WTC11 (cell line): ENCODE measurements around the gene NEB. TPM values are rescaled to one million over a fixed set of nuclear protein-coding genes. Genes with fewer than 3 reads are reported as not detected.

Experiments
- ATAC-seq: fragments of 200-7000 bp; cut with Tn5 transposase; 2 replicates; pipeline ENCODE4 v1.10.0; 2021; ENCODE audit warnings: mild to moderate bottlenecking, moderate library complexity
- CTCF ChIA-PET: fragments of 300-600 bp; sonication (Branson Sonifier 250); formaldehyde crosslinking; loops from one replicate; lab custom pipeline; 2021; ENCODE audit warnings: antibody characterized with exemption; lab: Charles Lee
- POLR2A ChIA-PET: fragments of 350-600 bp; sonication (Branson Sonifier 250); formaldehyde crosslinking; loops from one replicate; lab custom pipeline; 2021; ENCODE audit warnings: antibody characterized with exemption; lab: Charles Lee
- DNase-seq: peaks from one replicate; pipeline ENCODE4 v3.0.0; 2021; ENCODE audit warnings: low spot score
- H3K27ac Mint-ChIP-seq: 2 replicates; pipeline ENCODE4 v1.8.0; 2021; ENCODE audit warnings: mixed read lengths
- H3K27me3 Mint-ChIP-seq: 2 replicates; pipeline ENCODE4 v1.8.0; 2021; ENCODE audit warnings: low read depth, mild to moderate bottlenecking, moderate library complexity, mixed read lengths
- H3K36me3 Mint-ChIP-seq: 2 replicates; pipeline ENCODE4 v1.8.0; 2021; ENCODE audit warnings: mixed read lengths
- H3K4me1 Mint-ChIP-seq: 2 replicates; pipeline ENCODE4 v1.8.0; 2022; ENCODE audit warnings: mixed read lengths
- H3K4me3 Mint-ChIP-seq: 2 replicates; pipeline ENCODE4 v1.8.0; 2021; ENCODE audit warnings: mild to moderate bottlenecking, moderate library complexity, mixed read lengths
- H3K9me3 Mint-ChIP-seq: 2 replicates; pipeline ENCODE4 v1.8.0; 2021; ENCODE audit warnings: mixed read lengths
- EMX1 ChIP-seq: fragments of 250-450 bp; sonication (Bioruptor Pico); IDR thresholded peaks from 2 replicates; pipeline ENCODE4 v1.8.0; 2021; ENCODE audit warnings: mild to moderate bottlenecking
- ETV6 ChIP-seq: sonication (generic); formaldehyde crosslinking; IDR thresholded peaks from 2 replicates; pipeline ENCODE4 v1.8.1; 2022; ENCODE audit warnings: mild to moderate bottlenecking, missing genetic modification reagents
- FOXK1 ChIP-seq: sonication (generic); formaldehyde crosslinking; IDR thresholded peaks from 2 replicates; pipeline ENCODE4 v1.8.0; 2022; ENCODE audit warnings: mild to moderate bottlenecking, moderate library complexity, missing genetic modification reagents
- NR1H2 ChIP-seq: sonication (generic); formaldehyde crosslinking; IDR thresholded peaks from 2 replicates; pipeline ENCODE4 v1.9.0; 2021; ENCODE audit warnings: mild to moderate bottlenecking, moderate library complexity, missing genetic modification reagents
- NR2C2 ChIP-seq: sonication (generic); formaldehyde crosslinking; IDR thresholded peaks from 2 replicates; pipeline ENCODE4 v1.8.0; 2022; ENCODE audit warnings: mild to moderate bottlenecking, missing genetic modification reagents
- NR3C1 ChIP-seq: sonication (generic); formaldehyde crosslinking; conservative IDR thresholded peaks from 2 replicates; pipeline ENCODE4 v1.8.1; 2023; ENCODE audit warnings: low read depth, mild to moderate bottlenecking, missing genetic modification reagents
- RELA ChIP-seq: sonication (generic); formaldehyde crosslinking; IDR thresholded peaks from 2 replicates; pipeline ENCODE4 v1.8.1; 2022; ENCODE audit warnings: missing genetic modification reagents, mild to moderate bottlenecking, borderline replicate concordance
- SOX15 ChIP-seq: fragments of 250-450 bp; sonication (Bioruptor Pico); IDR thresholded peaks from 2 replicates; pipeline ENCODE4 v1.9.0; 2021; ENCODE audit warnings: mild to moderate bottlenecking
- TP53 ChIP-seq: sonication (generic); formaldehyde crosslinking; IDR thresholded peaks from 2 replicates; pipeline ENCODE4 v1.8.1; 2023; ENCODE audit warnings: mild to moderate bottlenecking, missing genetic modification reagents
- ZNF219 ChIP-seq: sonication (generic); formaldehyde crosslinking; IDR thresholded peaks from 2 replicates; pipeline ENCODE4 v1.8.0; 2023; ENCODE audit warnings: missing genetic modification reagents, mild to moderate bottlenecking, borderline replicate concordance
- ZNF671 ChIP-seq: fragments of 250-450 bp; sonication (Bioruptor Pico); IDR thresholded peaks from 2 replicates; pipeline ENCODE4 v1.8.0; 2021; ENCODE audit warnings: mild to moderate bottlenecking
- total RNA-seq: library from RNA; stranded (reverse); gene quantifications from 3 replicates; pipeline ENCODE4 v1.2.3, GENCODE V29; 2021
- TF ChIP-seq, protein P1 (sequence below): fragments of 250-450 bp; sonication (Bioruptor Pico); conservative IDR thresholded peaks from 2 replicates; pipeline ENCODE4 v1.9.0; 2021; ENCODE audit warnings: mild to moderate bottlenecking
- TF ChIP-seq, protein P2 (sequence below): sonication (generic); formaldehyde crosslinking; IDR thresholded peaks from 2 replicates; pipeline ENCODE4 v1.8.1; 2023; ENCODE audit warnings: mild to moderate bottlenecking, moderate library complexity, missing genetic modification reagents
- TF ChIP-seq, protein P3 (sequence below): sonication (generic); formaldehyde crosslinking; IDR thresholded peaks from 2 replicates; pipeline ENCODE4 v1.8.0; 2022; ENCODE audit warnings: missing genetic modification reagents
- TF ChIP-seq, protein P4 (sequence below): sonication (generic); formaldehyde crosslinking; IDR thresholded peaks from 2 replicates; pipeline ENCODE4 v1.8.1; 2023; ENCODE audit warnings: mild to moderate bottlenecking, missing genetic modification reagents, moderate library complexity
- TF ChIP-seq, protein P5 (sequence below): sonication (generic); formaldehyde crosslinking; IDR thresholded peaks from 2 replicates; pipeline ENCODE4 v1.8.0; 2023; ENCODE audit warnings: missing genetic modification reagents
- TF ChIP-seq, protein P6 (sequence below): fragments of 250-450 bp; sonication (Bioruptor Pico); IDR thresholded peaks from 2 replicates; pipeline ENCODE4 v2.1.2; 2022; ENCODE audit warnings: mild to moderate bottlenecking, moderate library complexity
- TF ChIP-seq, protein P7 (sequence below): fragments of 250-450 bp; sonication (Bioruptor Pico); IDR thresholded peaks from 2 replicates; pipeline ENCODE4 v1.9.0; 2021; ENCODE audit warnings: mild to moderate bottlenecking

NEB gene
- total RNA-seq, 1 experiment from 2014 or later, result 1.9 TPM

DNA sequence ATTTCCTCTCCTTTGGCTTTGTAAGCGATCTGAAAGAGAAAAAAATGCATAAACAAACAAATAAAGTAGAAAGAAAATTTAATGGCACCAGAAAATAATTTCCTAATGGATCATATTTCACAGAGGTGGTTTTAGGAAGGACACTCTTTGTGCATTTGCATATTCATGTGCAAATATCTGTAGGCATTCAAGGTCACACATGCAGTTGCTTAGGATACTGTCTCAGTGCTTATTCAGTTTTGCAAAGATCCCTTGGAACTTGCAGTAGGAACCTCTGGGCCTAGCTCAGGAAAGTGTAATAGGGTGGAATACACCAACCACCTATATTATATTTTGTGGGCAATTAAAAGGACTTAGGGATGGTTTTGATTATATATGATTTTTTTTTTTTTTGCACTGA lies 54.3 kb downstream of the NEB start:
- H3K27ac Mint-ChIP-seq, result no peak overlapping the region
- H3K36me3 Mint-ChIP-seq, result no peaks in the 10 kb centered on the region
- H3K27me3 Mint-ChIP-seq, result no peaks in the 10 kb centered on the region
- no peaks in the 10 kb centered on the region for H3K9me3 Mint-ChIP-seq
- no peak for ATAC-seq
- no peak for DNase-seq
- TF ChIP-seq NR1H2 (no peak), NR2C2 (no peak), TP53 (no peak), NR3C1 (CRISPR knock-in tag) (no peak), RELA (CRISPR knock-in tag) (no peak), ETV6 (no peak), ZNF219 (CRISPR knock-in tag) (no peak), EMX1 (CRISPR knock-in tag) (no peak)
- TF ChIP-seq, protein P1, sequence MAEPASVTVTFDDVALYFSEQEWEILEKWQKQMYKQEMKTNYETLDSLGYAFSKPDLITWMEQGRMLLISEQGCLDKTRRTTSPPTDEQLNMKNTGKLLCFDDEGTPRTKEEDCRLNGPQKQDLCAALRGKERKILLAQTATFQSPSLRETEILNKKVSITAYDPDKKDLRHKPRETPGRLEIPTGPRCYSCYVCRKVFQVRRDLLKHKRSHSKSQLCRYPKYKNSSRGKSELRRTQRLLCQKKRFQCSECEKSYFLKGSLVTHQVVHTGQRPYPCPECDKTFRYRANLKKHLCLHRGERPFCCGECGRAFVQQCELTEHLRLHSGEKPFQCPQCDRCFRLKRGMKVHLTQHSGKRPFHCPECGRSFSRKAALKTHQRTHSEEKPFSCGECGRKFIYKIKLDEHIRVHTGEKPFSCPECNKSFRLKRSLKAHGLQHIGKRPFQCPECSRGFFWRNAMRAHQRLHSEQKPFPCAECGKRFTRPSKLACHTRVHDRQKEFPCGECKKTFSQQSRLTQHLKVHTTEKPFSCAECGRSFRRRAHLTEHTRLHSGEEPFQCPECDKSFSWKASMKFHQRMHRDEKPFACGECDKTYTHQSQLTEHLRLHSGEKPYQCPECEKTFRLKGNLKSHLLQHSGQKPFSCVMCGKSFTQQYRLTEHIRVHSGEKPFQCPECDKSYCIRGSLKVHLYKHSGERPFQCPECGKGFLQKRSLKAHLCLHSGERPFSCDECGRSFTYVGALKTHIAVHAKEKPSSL (CRISPR knock-in tag), result no peak
- H3K4me3 Mint-ChIP-seq, result no peak overlapping the region
- POLR2A ChIA-PET, result no interaction called here
- CTCF ChIA-PET, result no interaction called here
- peaks cover 16% of the 10 kb centered on the region for H3K4me1 Mint-ChIP-seq

DNA sequence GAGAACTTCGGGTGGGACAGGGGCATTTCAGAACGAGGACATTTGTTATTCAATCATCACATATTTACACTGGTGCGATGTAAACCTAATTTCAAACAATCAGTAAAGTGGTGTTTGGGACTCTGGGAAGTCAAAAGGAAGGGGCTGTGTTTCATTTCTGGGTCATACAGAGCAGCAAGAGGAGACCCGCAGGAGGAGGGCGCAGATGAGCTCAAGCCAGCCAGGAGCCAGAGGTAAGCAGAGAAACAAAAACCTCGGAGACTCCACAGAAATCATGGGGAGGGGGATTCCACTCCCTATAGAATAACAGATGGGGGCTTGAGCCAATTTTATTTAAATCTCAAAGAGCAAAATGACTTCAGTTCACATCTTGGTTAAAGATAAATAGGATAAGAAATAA lies 55.4 kb downstream of the NEB start:
- H3K36me3 Mint-ChIP-seq, result no peaks in the 10 kb centered on the region
- ATAC-seq (peak; percentile 78), DNase-seq (no peak)
- H3K9me3 Mint-ChIP-seq, result no peaks in the 10 kb centered on the region
- peaks cover 16% of the 10 kb centered on the region for H3K4me1 Mint-ChIP-seq
- ChIA-PET CTCF (interaction anchor here (1.3 kb wide), 1 partner anchor 50 kb away, joined by 3 read pairs; no protein-coding TSS in a partner anchor), POLR2A (no interaction called here)
- H3K4me3 Mint-ChIP-seq, result no peak overlapping the region
- peak overlapping the region; percentile 62 for H3K27ac Mint-ChIP-seq
- H3K27me3 Mint-ChIP-seq, result no peaks in the 10 kb centered on the region
- TF ChIP-seq, protein P2, sequence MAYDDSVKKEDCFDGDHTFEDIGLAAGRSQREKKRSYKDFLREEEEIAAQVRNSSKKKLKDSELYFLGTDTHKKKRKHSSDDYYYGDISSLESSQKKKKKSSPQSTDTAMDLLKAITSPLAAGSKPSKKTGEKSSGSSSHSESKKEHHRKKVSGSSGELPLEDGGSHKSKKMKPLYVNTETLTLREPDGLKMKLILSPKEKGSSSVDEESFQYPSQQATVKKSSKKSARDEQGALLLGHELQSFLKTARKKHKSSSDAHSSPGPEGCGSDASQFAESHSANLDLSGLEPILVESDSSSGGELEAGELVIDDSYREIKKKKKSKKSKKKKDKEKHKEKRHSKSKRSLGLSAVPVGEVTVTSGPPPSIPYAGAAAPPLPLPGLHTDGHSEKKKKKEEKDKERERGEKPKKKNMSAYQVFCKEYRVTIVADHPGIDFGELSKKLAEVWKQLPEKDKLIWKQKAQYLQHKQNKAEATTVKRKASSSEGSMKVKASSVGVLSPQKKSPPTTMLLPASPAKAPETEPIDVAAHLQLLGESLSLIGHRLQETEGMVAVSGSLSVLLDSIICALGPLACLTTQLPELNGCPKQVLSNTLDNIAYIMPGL (CRISPR knock-in tag), result no peak
- TF ChIP-seq SOX15 (CRISPR knock-in tag), result no peak
- TF ChIP-seq RELA (CRISPR knock-in tag), result no peak
- TF ChIP-seq, protein P3, sequence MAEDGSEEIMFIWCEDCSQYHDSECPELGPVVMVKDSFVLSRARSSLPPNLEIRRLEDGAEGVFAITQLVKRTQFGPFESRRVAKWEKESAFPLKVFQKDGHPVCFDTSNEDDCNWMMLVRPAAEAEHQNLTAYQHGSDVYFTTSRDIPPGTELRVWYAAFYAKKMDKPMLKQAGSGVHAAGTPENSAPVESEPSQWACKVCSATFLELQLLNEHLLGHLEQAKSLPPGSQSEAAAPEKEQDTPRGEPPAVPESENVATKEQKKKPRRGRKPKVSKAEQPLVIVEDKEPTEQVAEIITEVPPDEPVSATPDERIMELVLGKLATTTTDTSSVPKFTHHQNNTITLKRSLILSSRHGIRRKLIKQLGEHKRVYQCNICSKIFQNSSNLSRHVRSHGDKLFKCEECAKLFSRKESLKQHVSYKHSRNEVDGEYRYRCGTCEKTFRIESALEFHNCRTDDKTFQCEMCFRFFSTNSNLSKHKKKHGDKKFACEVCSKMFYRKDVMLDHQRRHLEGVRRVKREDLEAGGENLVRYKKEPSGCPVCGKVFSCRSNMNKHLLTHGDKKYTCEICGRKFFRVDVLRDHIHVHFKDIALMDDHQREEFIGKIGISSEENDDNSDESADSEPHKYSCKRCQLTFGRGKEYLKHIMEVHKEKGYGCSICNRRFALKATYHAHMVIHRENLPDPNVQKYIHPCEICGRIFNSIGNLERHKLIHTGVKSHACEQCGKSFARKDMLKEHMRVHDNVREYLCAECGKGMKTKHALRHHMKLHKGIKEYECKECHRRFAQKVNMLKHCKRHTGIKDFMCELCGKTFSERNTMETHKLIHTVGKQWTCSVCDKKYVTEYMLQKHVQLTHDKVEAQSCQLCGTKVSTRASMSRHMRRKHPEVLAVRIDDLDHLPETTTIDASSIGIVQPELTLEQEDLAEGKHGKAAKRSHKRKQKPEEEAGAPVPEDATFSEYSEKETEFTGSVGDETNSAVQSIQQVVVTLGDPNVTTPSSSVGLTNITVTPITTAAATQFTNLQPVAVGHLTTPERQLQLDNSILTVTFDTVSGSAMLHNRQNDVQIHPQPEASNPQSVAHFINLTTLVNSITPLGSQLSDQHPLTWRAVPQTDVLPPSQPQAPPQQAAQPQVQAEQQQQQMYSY (CRISPR knock-in tag), result no peak
- TF ChIP-seq, protein P4, sequence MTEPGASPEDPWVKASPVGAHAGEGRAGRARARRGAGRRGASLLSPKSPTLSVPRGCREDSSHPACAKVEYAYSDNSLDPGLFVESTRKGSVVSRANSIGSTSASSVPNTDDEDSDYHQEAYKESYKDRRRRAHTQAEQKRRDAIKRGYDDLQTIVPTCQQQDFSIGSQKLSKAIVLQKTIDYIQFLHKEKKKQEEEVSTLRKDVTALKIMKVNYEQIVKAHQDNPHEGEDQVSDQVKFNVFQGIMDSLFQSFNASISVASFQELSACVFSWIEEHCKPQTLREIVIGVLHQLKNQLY, result no peak
- TF ChIP-seq, protein P5, sequence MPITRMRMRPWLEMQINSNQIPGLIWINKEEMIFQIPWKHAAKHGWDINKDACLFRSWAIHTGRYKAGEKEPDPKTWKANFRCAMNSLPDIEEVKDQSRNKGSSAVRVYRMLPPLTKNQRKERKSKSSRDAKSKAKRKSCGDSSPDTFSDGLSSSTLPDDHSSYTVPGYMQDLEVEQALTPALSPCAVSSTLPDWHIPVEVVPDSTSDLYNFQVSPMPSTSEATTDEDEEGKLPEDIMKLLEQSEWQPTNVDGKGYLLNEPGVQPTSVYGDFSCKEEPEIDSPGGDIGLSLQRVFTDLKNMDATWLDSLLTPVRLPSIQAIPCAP (CRISPR knock-in tag), result no peak
- TF ChIP-seq ZNF671 (CRISPR knock-in tag), result no peak
- TF ChIP-seq, protein P6, sequence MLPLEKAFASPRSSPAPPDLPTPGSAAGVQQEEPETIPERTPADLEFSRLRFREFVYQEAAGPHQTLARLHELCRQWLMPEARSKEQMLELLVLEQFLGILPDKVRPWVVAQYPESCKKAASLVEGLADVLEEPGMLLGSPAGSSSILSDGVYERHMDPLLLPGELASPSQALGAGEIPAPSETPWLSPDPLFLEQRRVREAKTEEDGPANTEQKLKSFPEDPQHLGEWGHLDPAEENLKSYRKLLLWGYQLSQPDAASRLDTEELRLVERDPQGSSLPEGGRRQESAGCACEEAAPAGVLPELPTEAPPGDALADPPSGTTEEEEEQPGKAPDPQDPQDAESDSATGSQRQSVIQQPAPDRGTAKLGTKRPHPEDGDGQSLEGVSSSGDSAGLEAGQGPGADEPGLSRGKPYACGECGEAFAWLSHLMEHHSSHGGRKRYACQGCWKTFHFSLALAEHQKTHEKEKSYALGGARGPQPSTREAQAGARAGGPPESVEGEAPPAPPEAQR (CRISPR knock-in tag), result no peak
- TF ChIP-seq, protein P7, sequence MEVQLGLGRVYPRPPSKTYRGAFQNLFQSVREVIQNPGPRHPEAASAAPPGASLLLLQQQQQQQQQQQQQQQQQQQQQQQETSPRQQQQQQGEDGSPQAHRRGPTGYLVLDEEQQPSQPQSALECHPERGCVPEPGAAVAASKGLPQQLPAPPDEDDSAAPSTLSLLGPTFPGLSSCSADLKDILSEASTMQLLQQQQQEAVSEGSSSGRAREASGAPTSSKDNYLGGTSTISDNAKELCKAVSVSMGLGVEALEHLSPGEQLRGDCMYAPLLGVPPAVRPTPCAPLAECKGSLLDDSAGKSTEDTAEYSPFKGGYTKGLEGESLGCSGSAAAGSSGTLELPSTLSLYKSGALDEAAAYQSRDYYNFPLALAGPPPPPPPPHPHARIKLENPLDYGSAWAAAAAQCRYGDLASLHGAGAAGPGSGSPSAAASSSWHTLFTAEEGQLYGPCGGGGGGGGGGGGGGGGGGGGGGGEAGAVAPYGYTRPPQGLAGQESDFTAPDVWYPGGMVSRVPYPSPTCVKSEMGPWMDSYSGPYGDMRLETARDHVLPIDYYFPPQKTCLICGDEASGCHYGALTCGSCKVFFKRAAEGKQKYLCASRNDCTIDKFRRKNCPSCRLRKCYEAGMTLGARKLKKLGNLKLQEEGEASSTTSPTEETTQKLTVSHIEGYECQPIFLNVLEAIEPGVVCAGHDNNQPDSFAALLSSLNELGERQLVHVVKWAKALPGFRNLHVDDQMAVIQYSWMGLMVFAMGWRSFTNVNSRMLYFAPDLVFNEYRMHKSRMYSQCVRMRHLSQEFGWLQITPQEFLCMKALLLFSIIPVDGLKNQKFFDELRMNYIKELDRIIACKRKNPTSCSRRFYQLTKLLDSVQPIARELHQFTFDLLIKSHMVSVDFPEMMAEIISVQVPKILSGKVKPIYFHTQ (CRISPR knock-in tag), result no peak
- no peak for TF ChIP-seq NR1H2
- TF ChIP-seq, protein P1 (CRISPR knock-in tag), result no peak
- no peak for TF ChIP-seq FOXK1 (CRISPR knock-in tag)
